Activated CD4-positive, alpha-beta T cell treated with anti-CD3 and anti-CD28 coated beads for 24 hours (primary cell): ENCODE results near the gene C1QL1.

ENCODE experiments used
- DNase-seq, 2 donors: peaks; one replicate each; pipeline ENCODE4 v3.0.0-alpha.2; 2020; ENCODE audit warnings: low read depth in 2 of 2

The C1QL1 gene

DNA sequence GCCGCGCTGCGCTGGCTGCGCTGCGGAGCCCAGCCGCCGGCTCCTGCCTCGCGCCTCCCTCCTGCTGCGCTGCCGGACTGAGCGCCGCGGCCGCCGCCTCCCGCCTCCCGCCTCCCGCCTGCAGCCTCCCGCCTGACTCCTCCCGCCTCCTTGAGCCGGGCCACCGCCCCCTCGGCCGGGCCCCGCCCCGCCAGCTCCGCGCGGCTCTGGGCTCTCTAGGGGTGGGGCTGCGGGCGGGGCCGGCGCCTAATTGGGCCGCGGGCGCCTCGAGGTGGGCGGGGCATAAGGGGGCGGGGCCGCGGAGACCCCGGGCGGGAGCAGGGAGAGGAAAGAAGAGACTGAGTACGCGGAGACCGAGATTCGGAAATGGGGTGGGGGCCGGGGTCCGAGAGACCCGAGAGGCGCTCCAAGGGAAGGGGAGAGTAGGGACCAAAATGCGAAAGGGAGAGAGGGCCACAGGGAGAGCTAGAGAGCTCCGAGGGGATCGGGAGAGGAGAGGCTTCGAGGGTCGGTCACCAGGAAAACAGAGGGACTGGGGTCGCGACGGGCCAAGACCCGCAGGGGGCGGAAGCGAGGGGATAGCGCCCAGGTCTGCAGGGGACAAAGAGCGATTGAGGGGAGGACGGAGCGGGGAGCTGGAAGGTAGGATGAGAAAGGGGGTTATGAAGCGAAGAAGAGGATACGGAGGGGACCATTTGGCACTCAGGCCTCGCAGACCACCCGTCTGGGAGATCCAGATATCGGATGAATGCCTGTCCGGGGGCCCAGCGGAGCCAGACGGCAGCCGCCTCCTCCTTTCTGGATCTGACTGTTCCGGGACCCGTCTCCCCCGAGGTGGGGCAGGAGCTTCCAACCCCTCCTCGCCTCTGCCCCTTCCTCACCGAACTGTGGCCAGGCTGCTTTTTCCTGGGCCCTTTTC lies at the start of gene C1QL1:
Gene C1QL1 (minus strand): TSS at position 79 of the 919 bp plus-strand sequence. CDS start 255 bp downstream, outside the sequence.
- peak; percentile 82 to 86 for DNase-seq

DNA sequence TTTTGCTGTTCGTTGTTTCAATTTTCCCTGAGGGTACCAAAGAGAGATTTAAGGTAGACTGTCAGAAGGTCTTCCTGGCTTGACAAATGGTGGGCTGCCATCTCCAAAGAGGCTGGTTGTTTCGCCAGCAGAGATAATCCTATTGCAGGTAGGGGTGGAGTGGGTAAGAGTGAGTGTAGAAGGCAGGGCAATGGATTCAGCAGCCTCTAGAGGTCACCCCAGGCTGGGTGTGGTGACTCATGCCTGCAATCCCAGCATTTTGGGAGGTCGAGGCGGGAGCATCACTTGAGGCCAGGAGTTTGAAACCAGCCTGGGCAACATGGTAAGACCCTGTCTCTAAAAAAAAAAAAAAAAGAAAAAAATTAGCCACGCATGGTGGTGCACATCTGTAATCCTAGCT lies 48.7 kb upstream of the C1QL1 start:
- DNase-seq: no peak

DNA sequence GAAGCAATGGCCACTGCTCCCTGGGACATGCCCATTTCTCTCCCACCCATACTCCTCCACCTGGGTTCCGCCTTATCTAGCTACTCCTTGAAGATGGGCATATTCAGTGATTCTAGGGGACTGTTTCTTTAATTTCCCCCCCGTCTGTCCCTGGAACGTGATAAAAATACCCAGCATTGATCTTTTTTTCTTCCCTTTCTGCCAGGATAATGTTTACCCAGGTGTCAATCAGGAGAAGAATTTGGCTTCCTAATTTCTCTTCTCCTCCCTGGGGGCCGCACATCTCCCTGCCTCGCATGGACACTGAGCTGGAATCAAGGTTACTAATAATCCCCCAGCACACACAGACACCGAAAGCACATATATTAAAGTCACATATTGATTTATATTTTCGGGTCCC lies 48.1 kb upstream of the C1QL1 start:
- DNase-seq: no peak

DNA sequence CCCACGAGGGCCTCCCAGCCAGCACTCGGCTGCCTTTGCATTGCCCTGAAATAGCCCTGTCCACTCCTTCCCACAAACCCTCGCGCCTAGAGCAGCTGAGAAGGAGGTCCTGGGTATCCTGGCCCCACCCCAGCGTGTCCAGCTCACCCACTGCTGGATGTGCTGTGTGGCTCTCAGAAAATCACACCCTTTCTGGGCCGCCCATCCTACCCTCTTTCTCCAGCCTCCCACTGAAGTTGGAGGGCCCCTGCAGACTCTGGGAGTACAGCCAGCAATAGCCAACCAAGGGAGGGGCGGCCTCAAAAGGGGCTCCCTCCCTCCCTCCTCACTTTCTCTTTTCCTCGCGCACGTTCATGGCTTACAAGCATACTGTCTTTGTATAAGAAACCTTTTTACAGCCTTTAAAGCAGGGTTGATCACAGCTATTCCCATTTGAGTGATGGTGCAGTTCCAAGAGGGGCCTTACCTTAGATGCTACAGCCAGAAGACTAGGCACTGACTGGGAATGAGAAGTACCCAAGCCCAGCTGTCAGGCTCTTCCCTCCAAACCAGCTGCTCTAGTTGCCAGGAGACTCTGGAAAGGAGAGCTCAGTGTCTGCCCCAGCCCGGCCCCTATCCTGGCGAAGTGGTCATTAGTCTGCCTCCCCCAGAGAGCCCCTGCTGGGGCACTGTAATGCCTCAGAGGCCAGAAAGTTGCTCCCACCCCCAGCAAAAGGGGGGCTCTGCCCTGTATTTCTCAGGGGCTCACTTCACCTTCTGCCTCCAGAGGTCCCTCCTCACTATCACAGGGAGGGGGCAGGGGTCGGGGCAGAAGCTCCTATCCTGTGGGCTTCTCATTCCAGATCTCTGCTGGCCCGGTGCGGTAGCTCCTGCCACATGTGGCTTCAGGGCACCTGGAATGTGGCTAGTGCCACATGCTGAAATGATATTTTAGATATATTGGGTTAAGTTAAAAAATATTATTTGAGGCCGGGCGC lies 45.2 kb upstream of the C1QL1 start:
- no peak for DNase-seq

DNA sequence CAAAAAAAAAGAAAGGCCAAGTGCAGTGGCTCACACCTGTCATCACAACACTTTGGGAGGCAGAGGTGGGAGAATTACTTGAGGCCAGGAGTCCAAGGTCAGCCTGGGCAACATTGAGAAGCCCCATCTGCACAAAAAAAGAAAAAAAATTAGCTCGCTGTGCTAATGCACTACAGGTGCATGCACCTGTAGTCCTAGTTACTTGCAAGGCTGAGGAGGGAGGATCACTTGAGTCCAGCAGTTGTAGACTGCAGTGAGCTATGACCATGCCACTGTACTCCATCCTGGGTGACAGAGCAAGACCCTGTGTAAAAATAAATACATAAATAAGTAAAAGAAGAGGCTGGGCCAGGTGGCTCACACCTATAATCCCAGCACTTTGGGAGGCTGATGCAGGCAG lies 43.7 kb upstream of the C1QL1 start:
- no peak for DNase-seq

DNA sequence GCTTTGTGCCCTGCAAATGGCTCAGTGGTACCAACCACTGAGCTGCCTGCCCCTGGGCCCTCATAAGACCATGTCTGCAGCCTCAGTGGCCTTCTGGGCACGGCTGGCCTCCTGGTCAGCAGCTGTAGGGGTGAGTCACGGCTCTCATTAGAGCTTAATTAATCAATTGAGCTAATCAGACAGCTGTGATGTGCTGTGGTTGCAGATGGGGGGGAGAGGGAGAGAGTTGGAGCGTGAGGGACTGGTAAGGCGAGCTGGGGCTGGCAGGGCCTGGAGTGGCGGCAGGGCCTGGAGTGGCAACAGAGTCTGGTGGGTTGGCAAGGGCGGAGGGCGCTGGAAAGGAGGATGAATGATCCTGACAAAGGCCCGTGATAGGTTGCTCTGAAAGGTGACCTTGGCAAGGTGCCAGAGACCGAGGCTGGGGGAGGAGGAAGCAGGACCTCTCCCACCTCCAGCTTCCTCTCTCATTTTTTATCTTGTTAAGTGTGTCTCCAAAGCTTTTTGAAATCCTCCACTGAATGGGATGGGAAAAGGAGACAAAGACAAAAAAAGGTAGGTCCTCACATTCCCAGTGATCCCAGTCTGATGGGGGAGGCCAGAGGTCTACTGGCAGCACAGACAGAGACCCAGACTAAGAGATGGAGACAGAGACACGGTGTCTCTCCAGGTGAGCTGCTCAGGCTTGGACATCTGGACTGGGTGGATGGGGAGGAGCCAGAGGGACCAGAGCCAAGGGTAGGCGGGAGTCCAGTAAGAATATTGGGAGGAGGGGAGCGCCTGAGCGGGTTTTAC lies 41.8 kb upstream of the C1QL1 start:
- no peak for DNase-seq

DNA sequence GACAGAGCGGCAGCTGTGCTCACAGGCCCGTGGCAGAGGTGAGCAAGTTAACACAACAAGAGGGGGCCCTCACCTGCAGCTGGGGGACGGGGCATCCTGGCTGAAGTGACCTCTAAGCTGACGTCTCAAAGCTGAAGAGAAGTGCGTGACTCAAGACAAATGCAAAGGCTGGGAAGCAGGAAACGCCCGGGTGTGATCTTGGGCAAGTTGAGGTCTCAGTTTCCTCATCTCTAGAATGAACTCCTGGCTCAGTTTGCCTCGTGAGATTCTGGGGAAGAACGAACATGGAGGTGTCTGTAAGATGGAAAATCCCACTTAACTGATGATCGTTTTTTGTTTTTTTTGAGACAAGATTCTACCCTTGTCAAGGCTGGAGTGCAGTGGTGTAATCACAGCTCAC lies 40.1 kb upstream of the C1QL1 start:
- DNase-seq: no peak

DNA sequence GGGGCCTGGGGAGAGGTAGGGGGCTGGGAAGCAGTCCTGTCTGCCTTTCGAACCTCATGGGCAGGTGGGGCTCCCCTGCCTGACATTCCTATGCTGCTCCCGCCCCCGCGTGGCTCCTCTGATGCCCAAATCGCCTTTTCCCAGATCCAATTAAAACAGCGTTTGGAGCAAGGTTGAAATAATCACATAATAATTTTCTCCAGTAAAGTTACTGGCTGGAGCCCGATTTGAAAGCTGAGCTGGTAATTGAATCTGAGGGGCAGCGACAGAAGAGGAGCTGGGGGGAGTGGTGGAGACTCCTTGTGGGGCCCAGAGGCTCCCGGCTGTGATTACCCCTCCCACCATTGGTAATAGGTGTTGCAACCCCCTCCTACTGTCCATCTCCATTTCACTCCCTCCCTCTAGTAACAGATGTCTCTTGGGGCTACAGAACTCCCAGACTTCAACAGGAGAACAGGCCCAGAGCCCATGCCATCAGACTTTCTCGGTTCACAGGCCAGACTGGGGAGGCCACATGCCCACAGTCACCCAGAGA lies 38.9 kb upstream of the C1QL1 start:
- no peak for DNase-seq

DNA sequence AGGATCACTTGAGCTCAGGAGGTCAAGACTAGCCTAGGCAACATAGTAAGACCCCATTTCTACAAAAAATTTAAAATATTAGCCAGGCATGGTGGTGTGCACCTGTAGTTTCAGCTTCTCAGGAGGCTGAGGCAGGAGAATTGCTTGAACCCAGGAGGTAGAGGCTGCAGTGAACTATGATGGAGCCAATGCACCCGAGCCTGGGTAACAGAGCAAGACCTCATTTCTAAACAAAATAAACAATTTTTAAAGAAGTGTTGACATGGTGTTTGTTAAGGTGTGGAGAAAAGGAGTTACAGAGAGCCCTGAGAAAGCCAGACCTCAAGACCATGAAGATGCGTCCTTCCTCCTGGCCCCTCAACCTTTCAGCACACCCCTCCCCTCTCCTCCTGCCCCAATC lies 37.6 kb upstream of the C1QL1 start:
- DNase-seq: no peak

DNA sequence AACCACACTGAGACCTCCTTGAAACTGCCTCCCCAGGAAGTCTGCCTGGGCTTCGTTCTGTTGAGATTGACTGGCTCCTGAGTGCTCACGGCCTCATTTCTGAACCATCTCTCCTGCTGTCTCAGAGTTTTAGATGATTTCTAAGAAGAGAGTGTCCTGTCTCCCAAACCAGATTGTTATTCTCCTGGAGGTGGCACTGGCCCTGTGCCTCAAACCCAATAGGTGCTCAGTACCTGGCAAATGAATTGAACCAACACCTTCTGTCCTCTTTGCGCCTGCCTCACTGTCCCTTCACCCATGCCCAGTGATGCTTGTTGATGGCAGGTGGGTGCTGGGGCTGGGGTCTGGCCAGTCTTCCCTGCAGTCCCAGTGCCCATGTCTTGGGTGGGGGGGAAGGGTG lies 36.3 kb upstream of the C1QL1 start:
- DNase-seq: no peak

DNA sequence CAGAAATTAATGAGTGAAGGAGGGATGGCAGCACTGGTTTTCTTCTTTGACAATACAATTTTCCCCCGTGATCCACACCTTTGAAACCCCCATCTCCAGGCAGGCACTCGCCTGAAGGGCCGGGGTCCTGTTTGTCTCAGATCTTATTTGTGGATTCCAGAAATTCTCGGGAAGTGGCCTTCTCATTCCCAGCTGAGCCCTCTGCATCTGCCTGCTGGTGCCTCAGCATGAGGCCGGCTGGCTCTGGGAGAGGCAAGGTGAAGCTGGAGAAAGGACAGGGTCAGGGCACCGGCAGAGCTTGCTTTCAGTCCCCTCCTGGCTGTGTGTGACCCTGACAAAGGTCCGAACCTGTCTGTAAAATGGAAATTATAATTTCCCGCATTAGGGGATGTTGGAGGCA lies 35.8 kb upstream of the C1QL1 start:
- DNase-seq: no peak

DNA sequence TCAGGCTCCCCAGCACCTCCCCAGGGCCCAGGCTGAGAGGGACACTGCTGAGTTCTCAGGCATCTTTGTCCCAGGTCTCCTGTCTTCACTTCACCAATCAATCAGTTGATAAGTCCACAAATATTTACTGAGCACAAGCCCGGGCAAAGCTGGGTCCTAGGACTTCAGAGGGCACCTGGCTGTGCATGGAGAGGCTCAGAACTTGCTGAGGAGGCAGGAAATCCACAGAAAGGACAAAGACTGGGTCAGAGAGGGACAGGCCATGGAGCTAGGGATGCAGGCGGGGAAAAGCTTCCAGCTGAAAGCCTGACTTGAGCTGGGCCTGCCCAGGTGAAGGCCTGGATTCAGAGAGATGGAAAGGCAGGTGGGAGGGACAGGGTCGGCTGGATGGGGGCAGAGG lies 33.2 kb upstream of the C1QL1 start:
- no peak for DNase-seq

DNA sequence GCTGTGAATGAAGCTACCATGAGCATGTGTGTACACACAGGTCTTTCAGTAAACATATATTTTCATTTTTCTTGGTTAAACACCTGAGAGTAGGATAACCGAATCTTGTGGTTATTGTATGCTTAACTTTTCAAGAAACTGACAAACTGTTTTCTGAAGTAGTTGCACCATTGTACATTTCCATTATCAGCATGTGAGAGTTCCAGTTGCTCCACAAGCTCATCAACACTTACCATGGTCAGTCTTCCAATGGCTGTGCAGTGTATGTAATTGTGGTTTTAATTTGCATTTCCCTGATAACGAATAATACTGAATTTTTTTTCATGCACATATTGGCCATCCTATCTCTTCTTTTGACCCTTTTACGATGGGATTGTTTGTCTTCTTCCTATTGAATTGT lies 31.3 kb upstream of the C1QL1 start:
- DNase-seq: no peak

DNA sequence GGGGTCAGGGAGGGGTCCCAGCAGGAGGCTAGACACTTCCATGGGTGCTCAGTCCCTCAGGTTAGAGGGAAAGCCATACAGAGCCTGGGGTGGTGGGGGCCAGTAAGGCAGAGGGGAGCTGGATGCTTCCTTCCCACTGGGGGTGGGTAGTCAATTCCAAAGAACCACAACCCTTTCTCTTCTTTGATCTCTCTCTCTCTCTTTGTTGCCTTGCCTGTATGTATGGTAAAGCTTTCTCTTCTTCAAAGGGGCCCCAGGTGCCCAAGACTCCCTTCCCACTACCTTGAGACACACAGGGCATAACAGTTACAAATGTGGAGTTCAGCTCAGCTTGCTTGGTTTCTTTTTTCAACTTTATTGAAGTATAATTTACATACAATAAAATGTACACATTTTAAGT lies 30.5 kb upstream of the C1QL1 start:
- no peak for DNase-seq

DNA sequence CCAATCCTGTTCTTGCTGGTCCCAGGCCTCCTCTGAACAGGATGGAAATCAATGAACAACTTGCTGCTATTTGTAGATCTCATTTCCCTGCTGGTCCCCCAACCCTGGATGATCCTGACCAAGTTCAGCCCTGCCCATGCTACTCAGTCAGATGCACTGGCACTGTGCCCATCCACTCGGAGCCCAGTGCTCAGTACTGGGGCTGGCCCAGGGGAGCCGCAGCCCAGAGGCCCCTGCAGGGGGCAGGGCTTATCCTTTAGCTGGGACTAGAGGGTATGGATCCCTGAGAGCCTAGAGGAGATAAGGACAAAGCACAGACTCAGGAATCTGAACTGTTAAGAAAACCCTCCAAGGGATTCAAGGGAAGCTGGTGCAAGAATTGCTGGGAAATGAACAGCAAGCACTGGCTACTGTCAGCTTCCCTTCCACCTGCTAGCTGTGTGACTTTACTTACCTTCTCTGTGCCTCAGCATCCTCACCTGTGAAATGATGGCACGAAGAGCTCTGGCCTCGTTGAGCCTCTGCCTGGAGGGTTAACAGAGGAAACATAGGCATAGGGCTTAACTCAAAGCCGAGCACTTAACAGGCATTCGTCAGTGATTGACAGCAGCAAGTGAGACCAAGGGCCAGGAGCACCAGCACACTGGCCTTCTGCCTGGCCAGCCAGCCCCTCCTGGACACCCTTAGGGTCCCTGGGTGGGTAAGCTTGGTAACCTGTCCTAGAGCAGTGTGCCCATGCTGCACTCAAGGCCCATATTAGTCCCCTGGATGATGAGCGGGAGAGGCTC lies 29.8 kb upstream of the C1QL1 start:
- DNase-seq: no peak

DNA sequence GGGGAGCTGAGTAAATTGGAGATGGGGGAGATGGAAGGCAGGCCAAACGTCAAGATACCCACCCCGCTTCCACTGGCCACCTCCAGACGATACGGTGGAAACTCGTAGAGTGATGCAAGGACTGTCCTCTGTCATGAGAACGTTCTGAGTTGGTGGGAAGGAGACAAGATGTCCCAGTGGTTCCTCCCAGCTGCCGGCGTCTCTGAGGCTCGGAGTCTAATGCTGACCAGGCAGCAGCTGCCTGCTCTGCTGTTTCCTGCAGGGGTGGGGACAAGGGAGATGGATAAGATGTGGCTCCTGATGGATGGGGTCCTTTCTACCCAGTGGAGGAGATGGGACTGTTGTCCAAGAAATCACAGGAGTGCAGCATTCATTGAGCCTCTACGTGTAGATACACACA lies 28.2 kb upstream of the C1QL1 start:
- DNase-seq: no peak

DNA sequence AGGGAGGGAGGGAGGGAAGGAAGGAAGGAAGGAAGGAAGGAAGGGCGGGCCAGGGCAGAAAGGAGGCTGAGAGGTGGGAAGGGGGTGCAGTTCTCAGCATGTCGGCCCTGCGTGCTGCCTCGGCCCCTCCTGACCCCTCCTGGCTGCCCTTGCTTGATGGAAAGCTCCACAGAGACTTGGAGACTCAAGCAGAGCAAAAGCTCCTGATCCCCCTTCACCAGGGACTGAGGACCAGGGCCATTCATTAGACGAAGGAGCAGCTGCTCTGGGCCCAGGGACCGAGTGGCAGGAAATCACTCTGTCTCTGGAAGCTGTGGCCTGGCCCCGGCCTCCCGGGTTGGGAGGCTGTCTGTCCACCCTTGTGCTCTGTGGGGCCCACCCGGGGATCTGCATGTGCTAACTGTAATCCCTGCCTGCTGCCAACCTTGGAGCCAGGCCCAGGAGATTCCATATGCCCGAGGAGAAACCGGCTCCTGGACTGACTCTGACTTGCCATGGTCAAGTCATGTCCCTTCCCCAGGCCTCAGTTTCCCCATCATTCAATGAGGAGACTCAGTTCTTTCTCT lies 27.4 kb upstream of the C1QL1 start:
- DNase-seq: no peak

DNA sequence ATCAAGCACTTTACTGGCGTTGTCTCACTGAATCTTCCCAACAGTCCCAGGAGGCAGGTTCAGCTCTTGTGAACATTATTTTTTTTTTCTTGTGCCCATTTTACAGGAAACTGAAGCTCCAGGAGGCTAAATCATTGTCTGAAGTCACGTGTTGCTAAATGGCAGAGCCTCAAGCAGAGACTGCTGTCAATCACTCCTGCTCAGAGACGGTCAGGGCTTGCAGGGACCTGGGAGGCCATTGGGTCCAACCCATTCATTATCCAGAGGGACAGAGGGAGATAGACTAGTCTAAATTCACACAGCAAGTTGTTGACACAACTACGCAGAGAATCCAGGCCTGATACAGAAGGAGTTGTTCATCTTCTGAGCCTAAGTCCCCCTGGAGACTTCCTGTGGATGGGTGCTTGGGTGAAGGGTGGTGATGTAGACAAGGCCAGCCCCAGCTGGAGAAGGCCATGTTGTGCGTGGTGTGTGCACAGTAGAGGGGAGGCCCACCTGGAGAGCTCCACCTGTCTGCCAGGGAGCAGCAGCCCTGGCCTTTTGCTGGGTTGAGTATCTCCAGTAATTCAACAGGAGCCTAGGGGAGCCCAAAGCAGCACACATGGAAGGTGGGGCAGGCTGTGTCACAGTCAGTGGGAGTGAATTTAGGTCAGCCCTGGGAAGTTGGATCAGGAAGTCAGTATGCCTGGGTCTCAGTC lies 24.3 kb upstream of the C1QL1 start:
- no peak for DNase-seq

DNA sequence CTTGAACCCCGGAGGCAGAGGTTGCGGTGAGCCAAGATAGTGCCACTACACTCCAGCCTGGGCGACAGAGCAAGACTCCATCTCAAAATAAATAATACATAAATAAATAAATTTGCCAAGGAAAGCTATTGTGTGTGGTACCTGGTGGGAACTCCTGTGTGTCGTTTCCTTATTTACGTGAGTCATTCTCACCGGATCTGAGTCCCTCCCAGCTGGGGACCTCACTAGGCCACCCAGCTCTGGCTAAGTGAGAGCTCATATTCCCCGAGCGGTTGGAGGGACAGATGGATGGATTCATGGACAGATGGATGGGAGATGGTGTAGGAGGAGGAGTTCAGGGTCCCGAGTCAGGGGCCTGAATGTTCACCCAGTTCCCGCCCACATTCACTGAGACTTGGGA lies 22.9 kb upstream of the C1QL1 start:
- no peak for DNase-seq
